ENCODE measurements around the gene G6PC1.
"Not testable (repeated sequence)": the region's sequence is repeated elsewhere in the genome, so short reads cannot be mapped to it uniquely, and the experiment has no call there.

G6PC1 gene

GRCh38 chr17:42900460-42901331, at the start of gene G6PC1:
Gene G6PC1 (plus strand): TSS chr17:42900799. CDS start chr17:42900877, 78 bp downstream.
- no peak for DNase-seq

GRCh38 chr17:42850954-42851353, 49.6 kb upstream of the G6PC1 start, which contains the start of gene AOC3:
Gene AOC3 (plus strand): TSS chr17:42851199. CDS start chr17:42851344, 145 bp downstream.
- DNase-seq = no peak

GRCh38 chr17:42851371-42852240, 49.0 kb upstream of the G6PC1 start:
- not testable (repeated sequence) for DNase-seq

- DNase-seq = no peak
Observed at GRCh38 chr17:42852351-42852750, 48.2 kb upstream of the G6PC1 start.

- no peak for DNase-seq
Observed at GRCh38 chr17:42853004-42853403, 47.6 kb upstream of the G6PC1 start.

- DNase-seq = no peak
Observed at GRCh38 chr17:42853597-42853967, 47.0 kb upstream of the G6PC1 start.

- DNase-seq = no peak
Observed at GRCh38 chr17:42853968-42854790, 46.4 kb upstream of the G6PC1 start.

GRCh38 chr17:42855048-42855596, 45.5 kb upstream of the G6PC1 start:
- no peak for DNase-seq

- not testable (repeated sequence) for DNase-seq
Observed at GRCh38 chr17:42856093-42856492, 44.5 kb upstream of the G6PC1 start.

GRCh38 chr17:42856516-42856915, 44.1 kb upstream of the G6PC1 start:
- not testable (repeated sequence) for DNase-seq

GRCh38 chr17:42857389-42857788, 43.2 kb upstream of the G6PC1 start:
- DNase-seq = no peak

- DNase-seq = no peak
Observed at GRCh38 chr17:42865638-42866094, 34.9 kb upstream of the G6PC1 start.

GRCh38 chr17:42866216-42866615, 34.4 kb upstream of the G6PC1 start:
- no peak for DNase-seq

- no peak for DNase-seq
Observed at GRCh38 chr17:42866631-42867575, 33.7 kb upstream of the G6PC1 start.

GRCh38 chr17:42867694-42868261, 32.8 kb upstream of the G6PC1 start:
- not testable (repeated sequence) for DNase-seq

GRCh38 chr17:42868338-42868737, 32.3 kb upstream of the G6PC1 start:
- no peak for DNase-seq

GRCh38 chr17:42871647-42872046, 29.0 kb upstream of the G6PC1 start:
- no peak for DNase-seq

GRCh38 chr17:42872251-42872965, 28.2 kb upstream of the G6PC1 start:
- DNase-seq = no peak

- DNase-seq = no peak
Observed at GRCh38 chr17:42873315-42873714, 27.3 kb upstream of the G6PC1 start.

Measured in nucleus accumbens (tissue), 56 donors.